H9 (cell line): ENCODE measurements around the gene RPL26. TPM values are rescaled to one million over a fixed set of nuclear protein-coding genes. Genes with fewer than 3 reads are reported as not detected.

ENCODE experiments used
- DNase-seq: peaks from one replicate; pipeline ENCODE4 v3.0.0-alpha.2; 2017
- H2AFZ ChIP-seq: one replicate; pipeline ENCODE4 v1.6.1; 2013; ENCODE audit warnings: mild to moderate bottlenecking, low read length, control low read depth, moderate library complexity
- H2AK5ac ChIP-seq: 2 replicates; pipeline ENCODE4 v1.6.1; 2013; ENCODE audit warnings: low read length, control low read depth, mixed read lengths; ENCODE audit not compliant: insufficient read length
- H2BK120ac ChIP-seq: one replicate; pipeline ENCODE4 v1.6.1; 2013; ENCODE audit warnings: low read depth, mild to moderate bottlenecking, low read length, control low read depth, inconsistent platforms; ENCODE audit not compliant: poor library complexity, severe bottlenecking
- H2BK12ac ChIP-seq: 2 replicates; pipeline ENCODE4 v1.6.1; 2013; ENCODE audit warnings: low read length, control low read depth, mixed read lengths, low read depth; ENCODE audit not compliant: insufficient read length
- H2BK15ac ChIP-seq: 2 replicates; pipeline ENCODE4 v1.6.1; 2013; ENCODE audit warnings: low read depth, low read length, control low read depth
- H2BK20ac ChIP-seq: one replicate; pipeline ENCODE4 v1.6.1; 2013; ENCODE audit warnings: low read depth, mild to moderate bottlenecking, low read length, control low read depth, inconsistent platforms; ENCODE audit not compliant: poor library complexity, severe bottlenecking
- H2BK5ac ChIP-seq: 2 replicates; pipeline ENCODE4 v1.6.1; 2013; ENCODE audit warnings: low read length, control low read depth, mixed read lengths; ENCODE audit not compliant: insufficient read length
- H3K14ac ChIP-seq: 2 replicates; pipeline ENCODE4 v1.6.1; 2013; ENCODE audit warnings: low read length, control low read depth; ENCODE audit not compliant: insufficient read depth
- H3K18ac ChIP-seq: 2 replicates; pipeline ENCODE4 v1.6.1; 2013; ENCODE audit warnings: low read depth, mild to moderate bottlenecking, mixed read lengths, low read length, control low read depth; ENCODE audit not compliant: insufficient read length
- H3K23ac ChIP-seq: 2 replicates; pipeline ENCODE4 v1.6.1; 2013; ENCODE audit warnings: low read length, control low read depth, mixed read lengths, low read depth; ENCODE audit not compliant: insufficient read length
- H3K23me2 ChIP-seq: 2 replicates; pipeline ENCODE4 v1.6.1; 2013; ENCODE audit warnings: low read depth, mild to moderate bottlenecking, mixed read lengths, low read length, control low read depth; ENCODE audit not compliant: insufficient read length, poor library complexity, severe bottlenecking
- H3K27ac ChIP-seq: 2 replicates; pipeline ENCODE4 v1.5.1; 2013; ENCODE audit warnings: low read length, control low read depth, mixed read lengths, low read depth; ENCODE audit not compliant: insufficient read length
- H3K27me3 ChIP-seq: 2 replicates; pipeline ENCODE4 v1.6.1; 2013; ENCODE audit warnings: low read length, control low read depth, inconsistent platforms; ENCODE audit not compliant: insufficient read depth
- H3K4ac ChIP-seq: 2 replicates; pipeline ENCODE4 v1.6.1; 2013; ENCODE audit warnings: low read depth, mild to moderate bottlenecking, control low read depth, inconsistent platforms, low read length, moderate library complexity
- H3K4me1 ChIP-seq: 2 replicates; pipeline ENCODE4 v1.6.1; 2013; ENCODE audit warnings: low read length, control low read depth, inconsistent platforms; ENCODE audit not compliant: insufficient read depth
- H3K4me2 ChIP-seq: 2 replicates; pipeline ENCODE4 v1.6.1; 2013; ENCODE audit warnings: low read length, control low read depth, mixed read lengths; ENCODE audit not compliant: insufficient read length, insufficient read depth
- H3K56ac ChIP-seq: 2 replicates; pipeline ENCODE4 v1.6.1; 2013; ENCODE audit warnings: low read depth, mild to moderate bottlenecking, mixed read lengths, low read length, control low read depth; ENCODE audit not compliant: insufficient read length
- H3K79me1 ChIP-seq: 2 replicates; pipeline ENCODE4 v1.6.1; 2013; ENCODE audit warnings: low read depth, mild to moderate bottlenecking, moderate library complexity, low read length, control low read depth, inconsistent platforms; ENCODE audit not compliant: insufficient read depth, poor library complexity, severe bottlenecking
- H3K79me2 ChIP-seq: 2 replicates; pipeline ENCODE4 v1.6.1; 2013; ENCODE audit warnings: low read length, control low read depth, inconsistent platforms; ENCODE audit not compliant: insufficient read depth
- H3K9ac ChIP-seq: 2 replicates; pipeline ENCODE4 v1.6.1; 2013; ENCODE audit warnings: low read length, control low read depth, mixed read lengths; ENCODE audit not compliant: insufficient read length; ENCODE audit errors: extremely low read depth
- H3K9me3 ChIP-seq: one replicate; pipeline ENCODE4 v1.6.1; 2013; ENCODE audit warnings: low read depth, low read length, inconsistent platforms; ENCODE audit not compliant: control insufficient read depth
- H3T11ph ChIP-seq: one replicate; pipeline ENCODE4 v1.6.1; 2013; ENCODE audit warnings: mild to moderate bottlenecking, low read length, control low read depth, inconsistent platforms
- H4K20me1 ChIP-seq: one replicate; pipeline ENCODE4 v1.6.1; 2013; ENCODE audit not compliant: control insufficient read depth, insufficient read length, insufficient read depth
- H4K5ac ChIP-seq: 2 replicates; pipeline ENCODE4 v1.6.1; 2013; ENCODE audit warnings: low read depth, mild to moderate bottlenecking, mixed read lengths, low read length, control low read depth; ENCODE audit not compliant: insufficient read length
- H4K8ac ChIP-seq: replicated peaks from 2 replicates; pipeline ENCODE4 v1.6.1; 2013; ENCODE audit warnings: low read length, control low read depth, mixed read lengths, low read depth; ENCODE audit not compliant: insufficient read length
- H4K91ac ChIP-seq: 2 replicates; pipeline ENCODE4 v1.6.1; 2013; ENCODE audit warnings: low read depth, mild to moderate bottlenecking, moderate library complexity, mixed read lengths, low read length, control low read depth; ENCODE audit not compliant: insufficient read length
- H3K27ac Mint-ChIP-seq, 3 experiments: 2 replicates in 2 of 3; 3 replicates in 1 of 3; pipeline ENCODE4 v1.8.0; 2020 to 2021; ENCODE audit warnings: mixed read lengths in 3 of 3, mild to moderate bottlenecking in 1 of 3, moderate library complexity in 1 of 3
- H3K27me3 Mint-ChIP-seq: 2 replicates; pipeline ENCODE4 v1.8.0; 2021; ENCODE audit warnings: low read depth, mild to moderate bottlenecking, moderate library complexity, mixed read lengths
- H3K36me3 Mint-ChIP-seq, 3 experiments: 2 replicates in 2 of 3; 3 replicates in 1 of 3; pipeline ENCODE4 v1.8.0; 2020 to 2021; ENCODE audit warnings: low read depth in 3 of 3, mixed read lengths in 3 of 3; ENCODE audit not compliant: insufficient read depth in 1 of 3
- H3K4me1 Mint-ChIP-seq, 2 experiments: 2 replicates each; pipeline ENCODE4 v1.8.0; 2020; ENCODE audit warnings: mixed read lengths in 2 of 2
- H3K4me3 Mint-ChIP-seq, 2 experiments: 2 replicates in 1 of 2; 3 replicates in 1 of 2; pipeline ENCODE4 v1.8.0; 2020 to 2021; ENCODE audit warnings: mild to moderate bottlenecking in 2 of 2, mixed read lengths in 2 of 2, moderate library complexity in 1 of 2
- H3K9me3 Mint-ChIP-seq, 2 experiments: 2 replicates in 1 of 2; 3 replicates in 1 of 2; pipeline ENCODE4 v1.8.0; 2020; ENCODE audit warnings: mild to moderate bottlenecking in 2 of 2, mixed read lengths in 2 of 2, moderate library complexity in 1 of 2
- WGBS: extraction: QIAGEN DNeasy Blood & Tissue Kit; methylation state at CpG from one replicate; pipeline ENCODE4 v1.1.7; 2013; ENCODE audit warnings: missing lambda C conversion rate, low lambda C conversion rate, mixed read lengths; ENCODE audit not compliant: insufficient read length; ENCODE audit errors: extremely low coverage; 5-methylcytosine and 5-hydroxymethylcytosine counted together
- total RNA-seq: library from RNA; stranded (reverse); gene quantifications from 2 replicates; pipeline ENCODE4 v1.2.1, GENCODE V29; 2021
- TF ChIP-seq, protein P1 (sequence below): fragments of 200-600 bp; sonication (generic); conservative IDR thresholded peaks from 3 replicates; pipeline ENCODE4 v1.8.0; 2021; ENCODE audit warnings: antibody characterized with exemption, mild to moderate bottlenecking

Gene RPL26
- total RNA-seq, 1 experiment from 2014 or later = 2,434 TPM

DNA sequence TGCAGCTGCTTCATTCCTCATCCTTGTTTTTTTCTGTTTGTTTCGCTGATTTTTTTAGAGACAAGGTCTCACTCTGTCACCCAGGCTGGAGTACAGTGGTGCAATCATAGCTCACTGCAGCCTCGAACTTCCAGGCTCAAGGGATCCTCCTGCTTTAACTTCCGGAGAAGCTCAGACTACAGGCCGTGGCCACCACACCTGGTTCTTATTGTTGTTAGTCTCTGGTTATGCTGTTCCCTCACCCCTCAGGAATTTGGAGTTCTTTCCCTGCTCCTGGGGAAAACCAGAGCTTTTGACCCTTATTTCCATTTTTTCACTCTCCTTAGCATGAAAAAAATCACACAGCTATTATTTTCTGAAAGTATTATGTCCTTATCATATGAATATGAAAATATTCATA is 41.5 kb downstream of the RPL26 start:
- H3K9ac ChIP-seq = no peak overlapping the region
- no peaks in the 10 kb centered on the region for H3K79me1 ChIP-seq
- no peaks in the 10 kb centered on the region for H3K23me2 ChIP-seq
- H3T11ph ChIP-seq = no peak overlapping the region
- no peak overlapping the region for H2BK20ac ChIP-seq
- no peak overlapping the region for H3K56ac ChIP-seq
- Mint-ChIP-seq H3K4me3 (no peak overlapping the region), H3K36me3 (no peaks in the 10 kb centered on the region; a peak in 1 of 7 replicates), H3K4me1 (peaks cover 26 to 28% of the 10 kb centered on the region in 2 experiments), H3K9me3 (no peaks in the 10 kb centered on the region), H3K27me3 (peaks cover 2% of the 10 kb centered on the region; the same call in 1 of the 2 replicates), H3K27ac (peak overlapping the region; percentile 79 to 93 (median 87); a peak in 6 of 7 replicates)
- H2BK120ac ChIP-seq = no peak overlapping the region
- H3K27ac ChIP-seq = no peak overlapping the region
- no peaks in the 10 kb centered on the region for H3K79me2 ChIP-seq
- H3K18ac ChIP-seq = no peak overlapping the region
- whole genome bisulfite sequencing = no CpG with 5 or more reads among the region's 4 CpGs
- no peak overlapping the region for H2AK5ac ChIP-seq
- no peak overlapping the region for H4K8ac ChIP-seq
- H4K5ac ChIP-seq = no peak overlapping the region
- peak; percentile 72 for DNase-seq
- no peaks in the 10 kb centered on the region for H3K9me3 ChIP-seq
- H4K20me1 ChIP-seq = no peaks in the 10 kb centered on the region
- H3K4me2 ChIP-seq = no peak overlapping the region
- H2BK5ac ChIP-seq = no peak overlapping the region
- H3K14ac ChIP-seq = no peak overlapping the region
- H3K23ac ChIP-seq = no peak overlapping the region
- no peak overlapping the region for H4K91ac ChIP-seq
- no peaks in the 10 kb centered on the region for H3K27me3 ChIP-seq
- H2BK12ac ChIP-seq = no peak overlapping the region
- H2BK15ac ChIP-seq = no peak overlapping the region
- TF ChIP-seq, protein P1, sequence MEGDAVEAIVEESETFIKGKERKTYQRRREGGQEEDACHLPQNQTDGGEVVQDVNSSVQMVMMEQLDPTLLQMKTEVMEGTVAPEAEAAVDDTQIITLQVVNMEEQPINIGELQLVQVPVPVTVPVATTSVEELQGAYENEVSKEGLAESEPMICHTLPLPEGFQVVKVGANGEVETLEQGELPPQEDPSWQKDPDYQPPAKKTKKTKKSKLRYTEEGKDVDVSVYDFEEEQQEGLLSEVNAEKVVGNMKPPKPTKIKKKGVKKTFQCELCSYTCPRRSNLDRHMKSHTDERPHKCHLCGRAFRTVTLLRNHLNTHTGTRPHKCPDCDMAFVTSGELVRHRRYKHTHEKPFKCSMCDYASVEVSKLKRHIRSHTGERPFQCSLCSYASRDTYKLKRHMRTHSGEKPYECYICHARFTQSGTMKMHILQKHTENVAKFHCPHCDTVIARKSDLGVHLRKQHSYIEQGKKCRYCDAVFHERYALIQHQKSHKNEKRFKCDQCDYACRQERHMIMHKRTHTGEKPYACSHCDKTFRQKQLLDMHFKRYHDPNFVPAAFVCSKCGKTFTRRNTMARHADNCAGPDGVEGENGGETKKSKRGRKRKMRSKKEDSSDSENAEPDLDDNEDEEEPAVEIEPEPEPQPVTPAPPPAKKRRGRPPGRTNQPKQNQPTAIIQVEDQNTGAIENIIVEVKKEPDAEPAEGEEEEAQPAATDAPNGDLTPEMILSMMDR = no peak
- no peak overlapping the region for H3K4ac ChIP-seq
- H2AFZ ChIP-seq = no peak overlapping the region
- no peaks in the 10 kb centered on the region; the same call in 1 of the 2 replicates for H3K4me1 ChIP-seq
